Sigmoid colon (tissue), 4 donors: ENCODE results near the gene KMT2C.

Experiments
- POLR2A ChIP-seq, 2 donors: fragments of 450-650 bp; IDR thresholded peaks; one replicate each; pipeline ENCODE4 v1.6.1; 2016; ENCODE audit warnings: antibody characterized with exemption in 2 of 2, mild to moderate bottlenecking in 2 of 2, moderate library complexity in 2 of 2
- POLR2AphosphoS5 ChIP-seq, 4 donors: sonication (generic); formaldehyde crosslinking; IDR thresholded peaks; one replicate each; pipeline ENCODE4 v1.6.1; 2017; ENCODE audit warnings: antibody characterized with exemption in 4 of 4
- TF ChIP-seq, protein P1 (sequence below), 4 experiments: fragments of 450-650 bp in 3 of 4; fragments of 200-600 bp in 1 of 4; IDR thresholded peaks; one replicate each; pipeline ENCODE4 v1.5.1; 2016 to 2019; ENCODE audit warnings: antibody characterized with exemption in 4 of 4, mild to moderate bottlenecking in 3 of 4, moderate library complexity in 2 of 4

DNA sequence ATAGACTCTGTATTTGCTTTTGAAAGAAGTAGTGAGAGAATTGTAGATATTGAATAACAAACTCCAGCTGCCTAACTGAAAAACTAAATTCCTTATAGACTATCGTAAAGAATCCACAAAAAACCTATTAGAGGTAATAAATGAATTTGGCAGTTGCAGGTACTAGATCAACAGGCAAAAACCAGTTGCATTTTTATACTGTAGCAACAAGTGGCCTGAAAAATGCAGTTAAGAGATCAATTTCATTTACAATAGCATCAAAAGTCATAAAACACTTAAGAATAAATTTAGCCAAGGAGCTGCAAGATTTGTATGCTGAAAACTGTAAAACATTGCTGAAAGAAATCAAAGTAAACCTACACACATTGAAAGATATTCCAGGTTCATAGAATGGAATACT lies 340.0 kb downstream of the KMT2C start:
- TF ChIP-seq, protein P1, sequence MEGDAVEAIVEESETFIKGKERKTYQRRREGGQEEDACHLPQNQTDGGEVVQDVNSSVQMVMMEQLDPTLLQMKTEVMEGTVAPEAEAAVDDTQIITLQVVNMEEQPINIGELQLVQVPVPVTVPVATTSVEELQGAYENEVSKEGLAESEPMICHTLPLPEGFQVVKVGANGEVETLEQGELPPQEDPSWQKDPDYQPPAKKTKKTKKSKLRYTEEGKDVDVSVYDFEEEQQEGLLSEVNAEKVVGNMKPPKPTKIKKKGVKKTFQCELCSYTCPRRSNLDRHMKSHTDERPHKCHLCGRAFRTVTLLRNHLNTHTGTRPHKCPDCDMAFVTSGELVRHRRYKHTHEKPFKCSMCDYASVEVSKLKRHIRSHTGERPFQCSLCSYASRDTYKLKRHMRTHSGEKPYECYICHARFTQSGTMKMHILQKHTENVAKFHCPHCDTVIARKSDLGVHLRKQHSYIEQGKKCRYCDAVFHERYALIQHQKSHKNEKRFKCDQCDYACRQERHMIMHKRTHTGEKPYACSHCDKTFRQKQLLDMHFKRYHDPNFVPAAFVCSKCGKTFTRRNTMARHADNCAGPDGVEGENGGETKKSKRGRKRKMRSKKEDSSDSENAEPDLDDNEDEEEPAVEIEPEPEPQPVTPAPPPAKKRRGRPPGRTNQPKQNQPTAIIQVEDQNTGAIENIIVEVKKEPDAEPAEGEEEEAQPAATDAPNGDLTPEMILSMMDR (IDR thresholded peaks at IDR 0.05), result no peak
- TF ChIP-seq POLR2AphosphoS5 (IDR thresholded peaks at IDR 0.05) (no peak), POLR2A (IDR thresholded peaks at IDR 0.05) (no peak)
